Peyer's patch (tissue), 4 donors: ENCODE results near the gene PMM2. TPM values are rescaled to one million over a fixed set of nuclear protein-coding genes. Genes with fewer than 3 reads are reported as not detected.

Source experiments
- DNase-seq, 3 donors: peaks; one replicate each; pipeline ENCODE4 v3.0.0-alpha.2; 2017 to 2019
- H3K27ac ChIP-seq, 4 donors: fragments of 200-600 bp; sonication (generic); one replicate each; pipeline ENCODE4 v1.5.1; 2016 to 2019
- H3K27me3 ChIP-seq, 2 donors: fragments of 200-600 bp; sonication (generic); one replicate each; pipeline ENCODE4 v1.5.1; 2019
- H3K36me3 ChIP-seq, 3 donors: fragments of 200-600 bp; sonication (generic); one replicate each; pipeline ENCODE4 v1.5.1; 2016 to 2019
- H3K4me1 ChIP-seq, 4 donors: fragments of 200-600 bp; sonication (generic); one replicate each; pipeline ENCODE4 v1.5.1; 2016 to 2019
- H3K4me3 ChIP-seq, 4 donors: fragments of 200-600 bp; sonication (generic); 1 replicate in 3 of 4; 2 replicates in 1 of 4; pipeline ENCODE4 v1.5.1; 2016 to 2019; ENCODE audit warnings: mild to moderate bottlenecking in 1 of 4
- H3K9me3 ChIP-seq, 4 donors: fragments of 200-600 bp; sonication (generic); one replicate each; pipeline ENCODE4 v1.5.1; 2016 to 2019; ENCODE audit warnings: mild to moderate bottlenecking in 1 of 4
- CTCF ChIP-seq, 6 experiments: fragments of 450-650 bp in 4 of 6; fragments of 200-600 bp in 2 of 6; sonication (generic) in 1 of 6; IDR thresholded peaks; one replicate each; pipeline ENCODE4 v1.5.1; 2017 to 2019; ENCODE audit warnings: antibody characterized with exemption in 6 of 6, mild to moderate bottlenecking in 3 of 6, moderate library complexity in 1 of 6
- POLR2A ChIP-seq, 2 donors: fragments of 450-650 bp; IDR thresholded peaks; one replicate each; pipeline ENCODE4 v1.5.1; 2017; ENCODE audit warnings: antibody characterized with exemption in 2 of 2, mild to moderate bottlenecking in 2 of 2, moderate library complexity in 2 of 2
- total RNA-seq, 4 donors: library from RNA; depleted of rRNA; stranded (reverse); fragments of >200 nt; gene quantifications; one replicate each; pipeline ENCODE4 v1.1.0, GENCODE V29; 2016

The PMM2 gene
- total RNA-seq, 4 donors from 2014 or later, result 49.5 to 84.2 (median 82.3) TPM

GRCh38 chr16:8774208-8774607, 23.4 kb upstream of the PMM2 start:
- TF ChIP-seq CTCF (IDR thresholded peaks at IDR 0.05) (no peak), POLR2A (IDR thresholded peaks at IDR 0.05) (no peak)
- no peak for DNase-seq
- Histone ChIP-seq H3K4me1 (no peaks in the 10 kb centered on the region), H3K27ac (no peak overlapping the region), H3K27me3 (no peaks in the 10 kb centered on the region), H3K4me3 (no peak overlapping the region), H3K36me3 (peaks cover 0 to 43% (median 0%) of the 10 kb centered on the region in 3 donors), H3K9me3 (no peaks in the 10 kb centered on the region)

GRCh38 chr16:8775359-8775758, 22.3 kb upstream of the PMM2 start:
- no peak overlapping the region for H3K27ac ChIP-seq
- no peak for DNase-seq
- no peaks in the 10 kb centered on the region for H3K27me3 ChIP-seq
- H3K9me3 ChIP-seq, result no peaks in the 10 kb centered on the region
- no peak overlapping the region for H3K4me3 ChIP-seq
- H3K4me1 ChIP-seq, result no peaks in the 10 kb centered on the region
- TF ChIP-seq POLR2A (IDR thresholded peaks at IDR 0.05), result no peak
- no peak for TF ChIP-seq CTCF (IDR thresholded peaks at IDR 0.05)
- H3K36me3 ChIP-seq, result peaks cover 0 to 42% (median 0%) of the 10 kb centered on the region in 3 donors

GRCh38 chr16:8776129-8776584, 21.5 kb upstream of the PMM2 start:
- TF ChIP-seq POLR2A (IDR thresholded peaks at IDR 0.05), result no peak
- no peak for TF ChIP-seq CTCF (IDR thresholded peaks at IDR 0.05)
- H3K27ac ChIP-seq, result no peak overlapping the region
- no peaks in the 10 kb centered on the region for H3K9me3 ChIP-seq
- no peak for DNase-seq
- H3K4me3 ChIP-seq, result no peak overlapping the region
- no peaks in the 10 kb centered on the region for H3K27me3 ChIP-seq
- no peaks in the 10 kb centered on the region for H3K4me1 ChIP-seq
- H3K36me3 ChIP-seq, result peaks cover 0 to 45% (median 0%) of the 10 kb centered on the region in 3 donors

GRCh38 chr16:8777217-8777616, 20.4 kb upstream of the PMM2 start:
- H3K9me3 ChIP-seq, result no peaks in the 10 kb centered on the region
- DNase-seq, result no peak
- H3K27ac ChIP-seq, result no peak overlapping the region
- TF ChIP-seq CTCF (IDR thresholded peaks at IDR 0.05), result no peak
- no peak for TF ChIP-seq POLR2A (IDR thresholded peaks at IDR 0.05)
- peaks cover 0 to 45% (median 0%) of the 10 kb centered on the region in 3 donors for H3K36me3 ChIP-seq
- H3K4me3 ChIP-seq, result no peak overlapping the region
- no peaks in the 10 kb centered on the region for H3K27me3 ChIP-seq
- no peaks in the 10 kb centered on the region for H3K4me1 ChIP-seq

- Histone ChIP-seq H3K9me3 (no peaks in the 10 kb centered on the region), H3K4me1 (no peaks in the 10 kb centered on the region), H3K4me3 (no peak overlapping the region), H3K36me3 (peaks cover 0 to 19% (median 0%) of the 10 kb centered on the region in 3 donors), H3K27ac (no peak overlapping the region), H3K27me3 (no peaks in the 10 kb centered on the region)
- no peak for DNase-seq
- no peak for TF ChIP-seq POLR2A (IDR thresholded peaks at IDR 0.05)
- no peak for TF ChIP-seq CTCF (IDR thresholded peaks at IDR 0.05)
Observed at GRCh38 chr16:8781797-8782196, 15.8 kb upstream of the PMM2 start.

- H3K27me3 ChIP-seq, result no peaks in the 10 kb centered on the region
- H3K4me1 ChIP-seq, result no peaks in the 10 kb centered on the region
- no peak for TF ChIP-seq CTCF (IDR thresholded peaks at IDR 0.05)
- no peak for TF ChIP-seq POLR2A (IDR thresholded peaks at IDR 0.05)
- H3K9me3 ChIP-seq, result no peaks in the 10 kb centered on the region
- peaks cover 0 to 12% (median 0%) of the 10 kb centered on the region in 3 donors for H3K36me3 ChIP-seq
- H3K4me3 ChIP-seq, result no peak overlapping the region
- no peak for DNase-seq
- no peak overlapping the region for H3K27ac ChIP-seq
Observed at GRCh38 chr16:8782673-8783072, 15.0 kb upstream of the PMM2 start.
